ENCODE measurements around the gene MAP4K4.
"Not testable (repeated sequence)": the region's sequence is repeated elsewhere in the genome, so short reads cannot be mapped to it uniquely, and the experiment has no call there.

The MAP4K4 gene

DNA sequence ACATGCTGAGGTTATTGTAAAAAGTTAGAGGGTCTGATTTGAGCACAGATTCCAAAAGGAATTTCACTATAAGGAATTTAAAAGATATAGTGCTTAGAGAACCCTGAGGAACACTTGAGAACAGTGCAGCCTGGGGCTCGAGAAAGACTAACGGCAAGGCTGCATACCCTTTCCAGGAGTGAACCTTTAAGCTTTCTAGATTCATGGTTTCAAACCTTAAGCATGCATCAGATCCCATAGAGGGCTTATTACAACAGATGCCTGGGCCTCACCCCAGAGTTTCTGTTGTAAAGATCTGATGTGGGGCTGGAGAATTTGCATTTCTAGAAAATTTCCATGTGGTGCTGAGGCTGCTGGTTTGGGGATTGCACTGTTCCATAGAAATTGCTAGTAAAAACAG lies 203.7 kb downstream of the MAP4K4 start:
- in situ Hi-C loops (cut with HindIII; ENCODE audit: low pct_unique_long_range_greater_than_20kb, low sequenced_read_pairs) = no loop called here
- no peak for TF ChIP-seq JUND (IDR thresholded peaks at IDR 0.05; ENCODE audit: low read depth)
- no peak for DNase-seq (ENCODE audit: low read depth in 1 of 2, low spot score in 1 of 2)

DNA sequence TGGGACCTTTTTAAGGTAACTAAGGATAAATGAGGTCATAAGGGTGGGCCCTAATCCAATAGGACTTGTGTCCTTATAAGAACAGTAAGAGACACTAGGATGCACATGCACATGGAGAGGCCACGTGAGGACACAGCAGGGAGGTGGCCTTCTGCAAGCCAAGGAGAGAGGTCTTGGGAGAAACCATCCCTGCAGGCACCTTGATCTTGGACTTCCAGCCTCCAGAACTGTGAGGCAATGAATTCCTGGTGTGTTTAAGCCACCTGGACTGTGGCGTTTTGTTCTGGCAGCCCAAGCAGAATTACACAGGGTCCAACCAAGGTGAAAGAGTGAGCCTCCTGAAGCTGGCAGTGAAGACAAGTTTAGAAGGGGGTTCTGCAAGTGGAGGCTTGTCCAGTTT lies 204.7 kb downstream of the MAP4K4 start:
- no peak for DNase-seq (ENCODE audit: low read depth in 1 of 2, low spot score in 1 of 2)
- TF ChIP-seq JUND (IDR thresholded peaks at IDR 0.05; ENCODE audit: low read depth) = no peak
- in situ Hi-C loops (cut with HindIII; ENCODE audit: low pct_unique_long_range_greater_than_20kb, low sequenced_read_pairs) = no loop called here

DNA sequence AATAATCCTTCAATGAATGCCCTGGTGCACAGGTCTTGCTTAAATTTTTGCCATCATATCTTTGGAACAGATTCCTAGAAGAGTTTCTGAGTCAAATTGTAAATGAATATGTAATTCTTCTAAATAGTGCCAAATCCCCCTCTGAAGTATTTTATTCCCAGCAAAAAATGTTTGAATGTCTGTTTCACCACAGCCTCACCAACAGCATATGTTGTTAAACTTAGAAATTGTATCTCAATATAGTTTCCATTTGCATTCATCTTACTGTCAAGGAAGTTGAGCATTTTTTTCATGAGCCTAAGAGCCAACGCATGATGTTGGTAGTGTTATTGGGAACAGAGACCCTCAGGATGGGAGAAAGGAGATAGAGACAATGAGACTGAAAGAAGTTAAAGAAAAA lies 207.4 kb downstream of the MAP4K4 start:
- no peak for DNase-seq (ENCODE audit: low read depth in 1 of 2, low spot score in 1 of 2)
- in situ Hi-C loops (cut with HindIII; ENCODE audit: low pct_unique_long_range_greater_than_20kb, low sequenced_read_pairs) = no loop called here
- no peak for TF ChIP-seq JUND (IDR thresholded peaks at IDR 0.05; ENCODE audit: low read depth)

DNA sequence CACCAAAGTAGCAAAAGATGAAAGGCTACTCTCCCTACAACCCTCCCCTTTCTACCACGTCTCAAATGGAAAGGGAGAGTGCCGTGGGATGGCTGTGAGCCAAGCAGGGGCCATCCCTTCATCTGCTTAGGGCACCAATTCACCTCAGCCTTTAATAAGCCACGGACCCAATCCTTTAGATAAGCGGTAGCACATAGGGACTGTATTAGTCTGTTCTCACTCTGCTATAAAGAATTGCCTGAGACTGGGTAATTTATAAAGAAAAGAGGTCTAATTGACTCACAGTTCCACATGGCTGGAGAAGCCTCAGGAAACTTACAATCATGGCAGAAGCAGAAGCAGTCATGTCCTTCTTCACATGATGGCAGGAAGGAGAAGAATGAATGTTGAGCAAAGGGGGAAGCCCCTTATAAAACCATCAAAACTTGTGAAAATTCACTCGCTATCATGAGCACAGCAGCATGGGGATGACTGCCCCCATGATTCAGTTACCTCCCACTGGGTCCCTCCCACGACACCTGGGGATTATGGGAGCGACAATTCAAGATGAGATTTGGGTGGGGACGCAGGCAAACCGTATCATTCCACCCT lies 208.3 kb downstream of the MAP4K4 start:
- no peak for TF ChIP-seq JUND (IDR thresholded peaks at IDR 0.05; ENCODE audit: low read depth)
- in situ Hi-C loops (cut with HindIII; ENCODE audit: low pct_unique_long_range_greater_than_20kb, low sequenced_read_pairs) = no loop called here
- no peak for DNase-seq (ENCODE audit: low read depth in 1 of 2, low spot score in 1 of 2)

DNA sequence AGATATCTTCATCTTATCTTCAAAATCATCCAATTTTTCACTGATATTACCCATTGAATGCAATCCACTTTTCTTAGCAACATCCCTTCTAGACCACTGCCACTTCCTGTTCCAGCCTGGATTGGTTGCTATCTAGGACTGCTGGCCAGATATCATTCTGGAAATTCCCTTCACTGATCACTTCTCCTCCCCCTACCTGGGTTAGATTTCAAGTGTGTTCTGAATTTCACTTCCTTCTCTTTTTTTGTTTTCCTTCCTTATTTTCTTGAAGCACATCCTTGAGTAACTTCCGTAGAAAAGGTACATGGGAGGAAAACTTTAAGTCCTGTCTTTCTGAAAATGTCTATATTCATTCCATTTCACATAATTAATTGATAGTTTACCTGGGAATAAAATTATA lies 212.3 kb downstream of the MAP4K4 start:
- no peak for DNase-seq (ENCODE audit: low read depth in 1 of 2, low spot score in 1 of 2)
- TF ChIP-seq JUND (IDR thresholded peaks at IDR 0.05; ENCODE audit: low read depth) = no peak
- in situ Hi-C loops (cut with HindIII; ENCODE audit: low pct_unique_long_range_greater_than_20kb, low sequenced_read_pairs) = no loop called here

DNA sequence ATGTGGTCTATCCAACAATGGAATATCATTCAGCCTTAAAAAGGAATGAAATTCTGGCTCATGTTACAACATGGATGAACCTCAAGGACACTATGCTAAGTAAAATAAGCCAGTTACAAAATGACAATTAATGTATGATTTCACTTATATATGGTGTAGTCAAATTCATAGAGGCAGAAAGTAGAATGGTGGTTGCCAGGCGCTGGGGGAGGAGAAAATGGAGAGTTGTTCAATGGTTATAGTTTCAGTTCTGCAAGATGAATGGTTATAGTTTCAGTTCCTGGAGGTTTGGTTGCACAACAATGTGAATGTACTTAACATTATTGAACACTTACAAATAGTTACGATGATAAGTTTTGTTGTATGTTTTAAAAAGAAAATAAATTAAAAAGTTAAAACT lies 215.0 kb downstream of the MAP4K4 start:
- in situ Hi-C loops (cut with HindIII; ENCODE audit: low pct_unique_long_range_greater_than_20kb, low sequenced_read_pairs) = no loop called here
- no peak for DNase-seq (ENCODE audit: low read depth in 1 of 2, low spot score in 1 of 2)
- TF ChIP-seq JUND (IDR thresholded peaks at IDR 0.05; ENCODE audit: low read depth) = no peak

DNA sequence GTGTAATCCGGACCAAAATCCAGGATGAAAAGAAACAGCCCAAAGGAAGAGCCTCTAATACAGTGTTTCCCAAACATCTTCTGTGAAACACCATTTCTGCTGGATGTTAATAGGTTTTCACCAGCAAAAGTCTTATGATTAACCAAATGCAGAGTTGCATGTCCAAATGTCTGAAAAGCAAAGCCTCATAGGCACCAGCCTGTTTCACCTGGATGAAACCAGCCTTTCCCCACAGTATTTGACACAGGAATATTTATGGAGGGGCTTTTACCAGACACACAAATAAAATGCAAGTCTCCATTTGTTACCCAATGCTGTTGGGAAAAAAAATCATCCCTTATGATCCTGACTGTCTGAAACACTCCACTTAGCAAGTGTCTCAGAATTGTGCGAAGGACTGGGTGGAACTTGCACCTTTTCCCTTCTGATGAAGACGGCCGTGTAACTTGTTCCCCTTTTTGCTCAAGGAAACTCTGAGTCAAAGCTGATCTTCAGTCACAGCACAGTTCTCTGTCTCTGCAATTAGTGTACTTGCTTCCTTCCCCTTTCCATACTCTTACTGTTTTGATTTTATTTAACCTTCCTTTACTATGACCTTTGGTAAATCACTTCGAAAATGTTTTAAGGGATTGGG lies 223.9 kb downstream of the MAP4K4 start:
- in situ Hi-C loops (cut with HindIII; ENCODE audit: low pct_unique_long_range_greater_than_20kb, low sequenced_read_pairs) = no loop called here
- TF ChIP-seq JUND (IDR thresholded peaks at IDR 0.05; ENCODE audit: low read depth) = no peak
- DNase-seq (ENCODE audit: low read depth in 1 of 2, low spot score in 1 of 2) = no peak

DNA sequence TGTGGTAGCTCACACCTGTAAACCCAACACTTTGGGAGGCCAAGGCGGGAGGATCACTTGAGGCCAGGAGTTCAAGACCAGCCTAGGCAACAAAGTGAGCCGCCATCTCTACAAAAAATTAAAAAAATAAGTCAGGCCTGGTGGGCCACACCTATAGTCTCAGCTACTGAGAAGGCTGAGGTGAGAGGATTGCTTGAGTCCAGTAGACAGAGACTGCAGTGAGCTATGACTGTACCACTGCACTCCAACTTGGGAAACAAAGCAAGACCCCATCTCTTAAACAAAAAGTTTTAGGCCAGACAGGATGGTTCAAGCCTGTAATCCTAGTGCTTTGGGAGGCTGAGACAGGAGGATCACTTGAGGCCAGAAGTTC lies 224.4 kb downstream of the MAP4K4 start:
- in situ Hi-C loops (cut with HindIII; ENCODE audit: low pct_unique_long_range_greater_than_20kb, low sequenced_read_pairs) = no loop called here
- DNase-seq (ENCODE audit: low read depth in 1 of 2, low spot score in 1 of 2) = no peak
- no peak for TF ChIP-seq JUND (IDR thresholded peaks at IDR 0.05; ENCODE audit: low read depth)

DNA sequence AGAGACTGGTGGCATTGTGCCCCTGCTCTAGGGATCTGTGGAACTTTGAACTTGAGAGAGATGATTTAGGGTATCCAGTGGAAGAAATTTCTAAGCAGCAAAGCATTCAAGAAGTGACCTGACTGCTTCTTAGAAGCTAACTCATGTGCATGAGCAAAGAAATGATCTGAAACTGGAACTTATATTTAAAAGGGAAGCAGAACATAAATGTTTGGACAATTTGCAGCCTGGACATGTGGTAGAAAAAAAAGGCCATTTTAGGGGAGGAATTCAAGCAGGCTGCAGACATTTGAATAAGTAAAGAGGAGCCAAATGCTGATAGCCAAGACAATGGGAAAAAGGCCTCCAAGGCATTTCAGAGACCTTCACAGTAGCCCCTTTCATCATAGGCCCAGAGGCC lies 226.8 kb downstream of the MAP4K4 start:
- in situ Hi-C loops (cut with HindIII; ENCODE audit: low pct_unique_long_range_greater_than_20kb, low sequenced_read_pairs); DNase-seq (ENCODE audit: low read depth in 1 of 2, low spot score in 1 of 2): not testable (repeated sequence)

DNA sequence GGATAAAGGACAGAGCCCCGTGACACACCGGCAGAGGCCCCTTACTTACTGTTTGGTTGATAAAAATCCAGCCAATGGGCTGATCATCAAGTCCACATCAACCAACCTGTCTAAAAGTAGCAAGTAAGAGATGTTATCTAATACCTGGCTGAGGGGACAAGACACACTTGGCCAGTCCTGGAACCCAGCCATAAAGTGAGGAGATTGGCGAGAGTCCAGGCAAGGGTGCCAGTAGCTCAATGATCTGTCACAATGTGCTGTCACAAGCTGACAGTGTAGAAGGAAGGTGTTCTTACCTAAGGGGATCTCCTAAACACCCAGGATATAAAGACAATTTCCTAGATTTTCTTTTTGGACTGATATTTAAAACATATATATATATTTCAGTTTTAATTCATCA lies 232.5 kb downstream of the MAP4K4 start:
- no peak for TF ChIP-seq JUND (IDR thresholded peaks at IDR 0.05; ENCODE audit: low read depth)
- DNase-seq (ENCODE audit: low read depth in 1 of 2, low spot score in 1 of 2) = no peak
- in situ Hi-C loops (cut with HindIII; ENCODE audit: low pct_unique_long_range_greater_than_20kb, low sequenced_read_pairs) = no loop called here

DNA sequence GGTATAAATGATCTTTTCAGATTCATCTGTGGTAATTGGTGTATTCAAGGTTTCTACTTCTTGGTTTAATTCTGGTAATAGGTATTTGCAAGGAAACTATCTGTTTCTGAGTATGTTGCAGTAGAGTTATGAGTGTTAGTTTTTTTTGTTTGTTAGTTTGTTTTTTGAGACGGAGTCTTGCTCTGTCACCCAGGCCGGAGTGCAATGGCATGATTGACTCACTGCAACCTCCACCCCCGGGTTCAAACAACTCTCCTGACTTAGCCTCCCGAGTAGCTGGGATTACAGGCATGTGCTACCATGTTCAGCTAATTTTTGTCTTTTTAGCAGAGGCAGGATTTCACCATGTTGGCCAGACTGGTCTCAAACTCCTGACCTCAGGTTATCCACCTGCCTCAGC lies 233.3 kb downstream of the MAP4K4 start:
- DNase-seq (ENCODE audit: low read depth in 1 of 2, low spot score in 1 of 2) = no peak
- in situ Hi-C loops (cut with HindIII; ENCODE audit: low pct_unique_long_range_greater_than_20kb, low sequenced_read_pairs) = no loop called here
- TF ChIP-seq JUND (IDR thresholded peaks at IDR 0.05; ENCODE audit: low read depth) = no peak

DNA sequence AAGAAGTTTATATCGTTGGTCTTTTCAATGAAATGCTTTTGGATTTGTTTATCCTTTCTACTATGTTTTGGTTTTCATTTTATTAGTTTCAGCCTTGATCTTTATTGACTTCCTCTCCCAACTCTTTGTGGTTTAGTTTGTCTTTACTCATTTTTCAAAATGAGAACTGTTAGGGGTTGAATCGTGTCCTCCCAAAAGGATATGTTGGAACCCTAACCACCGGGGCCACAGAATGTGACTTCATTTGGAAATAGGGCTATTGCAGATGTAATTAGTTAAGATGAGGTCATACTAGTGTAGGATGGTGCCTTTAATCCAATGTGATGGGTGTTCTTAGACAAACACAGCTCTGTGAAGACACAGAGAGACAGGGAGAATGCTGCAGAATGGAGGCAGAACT lies 233.9 kb downstream of the MAP4K4 start:
- no peak for DNase-seq (ENCODE audit: low read depth in 1 of 2, low spot score in 1 of 2)
- in situ Hi-C loops (cut with HindIII; ENCODE audit: low pct_unique_long_range_greater_than_20kb, low sequenced_read_pairs) = no loop called here
- TF ChIP-seq JUND (IDR thresholded peaks at IDR 0.05; ENCODE audit: low read depth) = no peak

DNA sequence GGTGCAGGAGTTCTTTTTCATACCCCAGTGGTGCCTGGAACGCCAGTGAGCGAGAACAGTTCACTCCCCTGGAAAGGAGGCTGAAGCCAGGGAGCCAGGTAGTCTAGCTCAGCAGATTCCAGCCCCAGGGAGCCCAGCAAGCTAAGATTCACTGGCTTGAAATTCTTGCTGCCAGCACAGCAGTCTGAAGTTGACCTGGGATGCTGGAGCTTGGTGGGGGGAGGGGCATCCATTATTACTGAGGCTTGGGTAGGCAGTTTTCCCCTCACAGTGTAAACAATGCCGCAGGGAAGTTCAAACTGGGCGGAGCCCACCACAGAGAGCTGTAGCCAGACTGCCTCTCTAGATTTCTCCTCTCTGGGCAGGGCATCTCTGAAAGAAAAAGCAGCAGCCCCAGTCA lies 238.3 kb downstream of the MAP4K4 start:
- DNase-seq (ENCODE audit: low read depth in 1 of 2, low spot score in 1 of 2) = not testable (repeated sequence)

DNA sequence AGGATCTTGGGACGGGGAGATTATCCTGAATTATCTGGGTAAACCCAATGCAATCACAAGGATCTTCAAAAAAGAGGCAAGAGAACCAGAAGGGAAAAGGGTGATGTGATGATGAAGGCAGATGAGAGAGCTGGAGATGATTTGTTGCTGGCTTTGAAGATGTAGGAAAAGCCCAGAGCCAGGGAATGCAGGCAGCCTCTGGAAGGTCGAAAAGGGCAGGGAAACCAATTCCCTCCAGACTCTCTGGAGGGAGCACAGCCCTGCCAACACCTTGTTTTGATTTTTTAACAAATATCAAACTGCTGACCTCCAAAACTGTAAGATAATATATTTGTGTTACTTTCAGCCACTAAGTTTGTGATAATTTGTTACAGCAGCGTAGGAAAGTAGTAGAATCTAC lies 245.3 kb downstream of the MAP4K4 start:
- in situ Hi-C loops (cut with HindIII; ENCODE audit: low pct_unique_long_range_greater_than_20kb, low sequenced_read_pairs) = no loop called here
- DNase-seq (ENCODE audit: low read depth in 1 of 2, low spot score in 1 of 2) = no peak
- TF ChIP-seq JUND (IDR thresholded peaks at IDR 0.05; ENCODE audit: low read depth) = no peak

More for the DNA sequence above, 238.3 kb downstream of the MAP4K4 start:
- in situ Hi-C loops (cut with HindIII; ENCODE audit: low pct_unique_long_range_greater_than_20kb, low sequenced_read_pairs) = not testable (repeated sequence)

Data from T47D (cell line).